K562 (cell line): ENCODE data around the gene GCSH. TPM values are rescaled to one million over a fixed set of nuclear protein-coding genes. Genes with fewer than 3 reads are reported as not detected.

Experiments
- ADNP ChIP-seq: fragments of 200-800 bp; sonication (Bioruptor generic); IDR thresholded peaks from 2 replicates; pipeline ENCODE4 v1.6.1; 2016; ENCODE audit warnings: missing genetic modification characterization, missing compliant biosample characterization
- CSDE1 ChIP-seq, 2 experiments: fragments of 450-650 bp; IDR thresholded peaks; 2 replicates each; pipeline ENCODE4 v1.6.1; 2016; ENCODE audit warnings: mild to moderate bottlenecking in 1 of 2
- FOXJ3 ChIP-seq: sonication (generic); formaldehyde crosslinking; IDR thresholded peaks from 2 replicates; pipeline ENCODE4 v1.4.0; 2020; ENCODE audit warnings: mild to moderate bottlenecking, missing genetic modification reagents
- FOXK2 ChIP-seq, 2 experiments: fragments of 450-650 bp; IDR thresholded peaks in 1 of 2; conservative IDR thresholded peaks in 1 of 2; 2 replicates each; pipeline ENCODE4 v1.6.1; 2016; ENCODE audit warnings: low read depth in 2 of 2, mild to moderate bottlenecking in 1 of 2
- HMG20A ChIP-seq: fragments of 450-650 bp; formaldehyde crosslinking; conservative IDR thresholded peaks from 2 replicates; pipeline ENCODE4 v1.4.0; 2020; ENCODE audit warnings: mild to moderate bottlenecking, mixed read lengths
- IRF2 ChIP-seq: sonication (generic); formaldehyde crosslinking; IDR thresholded peaks from 2 replicates; pipeline ENCODE4 v1.8.1; 2022; ENCODE audit warnings: mild to moderate bottlenecking, missing genetic modification reagents
- MAFF ChIP-seq: IDR thresholded peaks from 2 replicates; pipeline ENCODE4 v1.6.1; 2012; ENCODE audit warnings: low read length, improper control_type of control experiment
- NEUROD1 ChIP-seq: fragments of 150-350 bp; IDR thresholded peaks from 2 replicates; pipeline ENCODE4 v1.6.1; 2014; ENCODE audit warnings: borderline replicate concordance, low read length, low read depth; ENCODE audit not compliant: partially characterized antibody
- POLR2AphosphoS5 ChIP-seq: IDR thresholded peaks from 2 replicates; pipeline ENCODE4 v1.6.1; 2011; ENCODE audit warnings: mild to moderate bottlenecking, low read depth, low read length, moderate library complexity; ENCODE audit not compliant: control insufficient read depth, insufficient read depth
- POLR3G ChIP-seq: IDR thresholded peaks from 2 replicates; pipeline ENCODE4 v1.6.1; 2011; ENCODE audit not compliant: insufficient read length, insufficient replicate concordance; ENCODE audit errors: extremely low read depth
- PYGO2 ChIP-seq: fragments of 450-650 bp; IDR thresholded peaks from 2 replicates; pipeline ENCODE4 v1.6.1; 2016; ENCODE audit warnings: mild to moderate bottlenecking, missing genetic modification characterization, moderate library complexity, missing compliant biosample characterization
- TEAD2 ChIP-seq: fragments of 450-650 bp; IDR thresholded peaks from 2 replicates; pipeline ENCODE4 v1.6.1; 2016; ENCODE audit warnings: missing genetic modification characterization, control low read depth, missing compliant biosample characterization
- TOE1 ChIP-seq, 2 experiments: fragments of 450-650 bp in 1 of 2; sonication (generic) in 1 of 2; formaldehyde crosslinking in 1 of 2; IDR thresholded peaks; 2 replicates each; pipeline versions ENCODE4 v1.7.1 to v1.8.0; 2016 to 2022; ENCODE audit warnings: borderline replicate concordance in 2 of 2, mild to moderate bottlenecking in 2 of 2, antibody characterized with exemption in 1 of 2, inconsistent platforms in 1 of 2, low read depth in 1 of 2, missing genetic modification reagents in 1 of 2, moderate library complexity in 1 of 2
- TRIM28 ChIP-seq: fragments of 450-650 bp; IDR thresholded peaks from 2 replicates; pipeline ENCODE4 v1.6.1; 2017
- ZBTB1 ChIP-seq: sonication (generic); formaldehyde crosslinking; IDR thresholded peaks from 2 replicates; pipeline ENCODE4 v1.8.1; 2023; ENCODE audit warnings: missing genetic modification reagents, low read depth, mild to moderate bottlenecking, borderline replicate concordance
- ZSCAN32 ChIP-seq: fragments of 450-650 bp; formaldehyde crosslinking; IDR thresholded peaks from 2 replicates; pipeline ENCODE4 v1.4.0; 2020; ENCODE audit warnings: mild to moderate bottlenecking, moderate library complexity
- polyA plus RNA-seq, 8 experiments: library from polyadenylated mRNA; depleted of rRNA in 4 of 8; stranded (reverse) in 5 of 8; unstranded in 3 of 8; fragments of >200 nt; fragmentation: Nextera tagmentation in 2 of 8; fragmentation: Illumina TruSeq in 1 of 8; extraction: Ambion mirVana in 2 of 8; extraction: Trizol in 1 of 8; gene quantifications; 2 replicates each; pipeline versions ENCODE4 v1.2.1 to v1.2.3, GENCODE V29; 2011 to 2014; ENCODE audit warnings: inconsistent platforms in 1 of 8, missing spikeins in 1 of 8
- total RNA-seq, 7 experiments: library from RNA; depleted of rRNA in 6 of 7; stranded (reverse); fragments of >200 nt in 6 of 7; fragmentation: Illumina TruSeq in 2 of 7; extraction: Trizol in 2 of 7; gene quantifications; 2 replicates each; pipeline versions ENCODE4 v1.2.1 to v1.2.3, GENCODE V29; 2011 to 2021; ENCODE audit warnings: low replicate concordance in 1 of 7
- TF ChIP-seq, protein P1 (sequence below): sonication (generic); formaldehyde crosslinking; IDR thresholded peaks from 2 replicates; pipeline ENCODE4 v1.8.0; 2023; ENCODE audit warnings: mild to moderate bottlenecking, missing genetic modification reagents
- TF ChIP-seq, protein P2 (sequence below): sonication (generic); formaldehyde crosslinking; IDR thresholded peaks from 2 replicates; pipeline ENCODE4 v1.8.0; 2023; ENCODE audit warnings: mild to moderate bottlenecking, missing genetic modification reagents
- TF ChIP-seq, protein P3 (sequence below): fragments of 450-650 bp; IDR thresholded peaks from 2 replicates; pipeline ENCODE4 v1.6.1; 2018; ENCODE audit warnings: mild to moderate bottlenecking, low read depth; ENCODE audit not compliant: partially characterized antibody
- TF ChIP-seq, protein P4 (sequence below): fragments of 250-450 bp; sonication (Bioruptor Pico); IDR thresholded peaks from 2 replicates; pipeline ENCODE4 v1.4.0; 2020; ENCODE audit warnings: mild to moderate bottlenecking

Gene GCSH
- total and polyA plus RNA-seq, 9 of the 15 experiments (the other 6 are each of a cell fraction or from before 2014, with no cell fraction given), result 35.0 to 121 (median 89.0) TPM

DNA sequence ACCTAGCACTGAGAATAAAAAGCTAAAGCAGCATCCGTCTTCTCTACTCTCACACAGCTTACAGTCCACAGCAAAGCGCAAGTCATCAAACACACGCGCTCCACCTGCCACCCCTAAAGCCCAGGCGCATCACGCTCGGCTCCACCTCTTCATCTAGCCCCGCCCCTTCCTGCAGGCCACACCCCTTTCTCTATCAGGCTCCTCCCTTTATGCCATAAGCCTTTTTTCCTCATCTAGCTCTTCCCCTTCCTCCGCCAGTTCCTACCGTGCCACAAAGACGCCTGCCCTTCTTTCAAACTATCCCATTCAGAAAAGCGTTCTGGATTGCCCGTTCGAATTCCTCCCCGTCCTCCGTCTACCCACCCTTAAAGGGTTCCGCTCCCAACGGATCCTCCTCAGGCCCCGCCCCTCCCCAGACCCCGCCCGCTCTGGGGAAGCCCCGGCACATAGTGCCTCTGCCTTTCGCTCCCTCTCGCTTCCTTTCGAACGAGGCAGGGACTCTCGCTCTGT, 19.6 kb downstream of the GCSH start (continued):
- TF ChIP-seq, protein P1, sequence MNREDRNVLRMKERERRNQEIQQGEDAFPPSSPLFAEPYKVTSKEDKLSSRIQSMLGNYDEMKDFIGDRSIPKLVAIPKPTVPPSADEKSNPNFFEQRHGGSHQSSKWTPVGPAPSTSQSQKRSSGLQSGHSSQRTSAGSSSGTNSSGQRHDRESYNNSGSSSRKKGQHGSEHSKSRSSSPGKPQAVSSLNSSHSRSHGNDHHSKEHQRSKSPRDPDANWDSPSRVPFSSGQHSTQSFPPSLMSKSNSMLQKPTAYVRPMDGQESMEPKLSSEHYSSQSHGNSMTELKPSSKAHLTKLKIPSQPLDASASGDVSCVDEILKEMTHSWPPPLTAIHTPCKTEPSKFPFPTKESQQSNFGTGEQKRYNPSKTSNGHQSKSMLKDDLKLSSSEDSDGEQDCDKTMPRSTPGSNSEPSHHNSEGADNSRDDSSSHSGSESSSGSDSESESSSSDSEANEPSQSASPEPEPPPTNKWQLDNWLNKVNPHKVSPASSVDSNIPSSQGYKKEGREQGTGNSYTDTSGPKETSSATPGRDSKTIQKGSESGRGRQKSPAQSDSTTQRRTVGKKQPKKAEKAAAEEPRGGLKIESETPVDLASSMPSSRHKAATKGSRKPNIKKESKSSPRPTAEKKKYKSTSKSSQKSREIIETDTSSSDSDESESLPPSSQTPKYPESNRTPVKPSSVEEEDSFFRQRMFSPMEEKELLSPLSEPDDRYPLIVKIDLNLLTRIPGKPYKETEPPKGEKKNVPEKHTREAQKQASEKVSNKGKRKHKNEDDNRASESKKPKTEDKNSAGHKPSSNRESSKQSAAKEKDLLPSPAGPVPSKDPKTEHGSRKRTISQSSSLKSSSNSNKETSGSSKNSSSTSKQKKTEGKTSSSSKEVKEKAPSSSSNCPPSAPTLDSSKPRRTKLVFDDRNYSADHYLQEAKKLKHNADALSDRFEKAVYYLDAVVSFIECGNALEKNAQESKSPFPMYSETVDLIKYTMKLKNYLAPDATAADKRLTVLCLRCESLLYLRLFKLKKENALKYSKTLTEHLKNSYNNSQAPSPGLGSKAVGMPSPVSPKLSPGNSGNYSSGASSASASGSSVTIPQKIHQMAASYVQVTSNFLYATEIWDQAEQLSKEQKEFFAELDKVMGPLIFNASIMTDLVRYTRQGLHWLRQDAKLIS (CRISPR knock-in tag), result peak; percentile 52; the same call in 1 of the 2 replicates
- no peak for TF ChIP-seq CSDE1 (IDR thresholded peaks at IDR 0.05)
- no peak for TF ChIP-seq ZSCAN32
- TF ChIP-seq ZBTB1 (CRISPR knock-in tag), result no peak; the same call in 1 of the 2 replicates
- TF ChIP-seq, protein P2, sequence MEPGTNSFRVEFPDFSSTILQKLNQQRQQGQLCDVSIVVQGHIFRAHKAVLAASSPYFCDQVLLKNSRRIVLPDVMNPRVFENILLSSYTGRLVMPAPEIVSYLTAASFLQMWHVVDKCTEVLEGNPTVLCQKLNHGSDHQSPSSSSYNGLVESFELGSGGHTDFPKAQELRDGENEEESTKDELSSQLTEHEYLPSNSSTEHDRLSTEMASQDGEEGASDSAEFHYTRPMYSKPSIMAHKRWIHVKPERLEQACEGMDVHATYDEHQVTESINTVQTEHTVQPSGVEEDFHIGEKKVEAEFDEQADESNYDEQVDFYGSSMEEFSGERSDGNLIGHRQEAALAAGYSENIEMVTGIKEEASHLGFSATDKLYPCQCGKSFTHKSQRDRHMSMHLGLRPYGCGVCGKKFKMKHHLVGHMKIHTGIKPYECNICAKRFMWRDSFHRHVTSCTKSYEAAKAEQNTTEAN (CRISPR knock-in tag), result peak; percentile 82
- TF ChIP-seq POLR3G, result no peak
- TF ChIP-seq, protein P3, sequence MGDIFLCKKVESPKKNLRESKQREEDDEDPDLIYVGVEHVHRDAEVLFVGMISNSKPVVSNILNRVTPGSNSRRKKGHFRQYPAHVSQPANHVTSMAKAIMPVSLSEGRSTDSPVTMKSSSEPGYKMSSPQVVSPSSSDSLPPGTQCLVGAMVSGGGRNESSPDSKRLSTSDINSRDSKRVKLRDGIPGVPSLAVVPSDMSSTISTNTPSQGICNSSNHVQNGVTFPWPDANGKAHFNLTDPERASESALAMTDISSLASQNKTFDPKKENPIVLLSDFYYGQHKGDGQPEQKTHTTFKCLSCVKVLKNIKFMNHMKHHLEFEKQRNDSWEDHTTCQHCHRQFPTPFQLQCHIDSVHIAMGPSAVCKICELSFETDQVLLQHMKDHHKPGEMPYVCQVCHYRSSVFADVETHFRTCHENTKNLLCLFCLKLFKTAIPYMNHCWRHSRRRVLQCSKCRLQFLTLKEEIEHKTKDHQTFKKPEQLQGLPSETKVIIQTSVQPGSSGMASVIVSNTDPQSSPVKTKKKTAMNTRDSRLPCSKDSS, result no peak
- TF ChIP-seq POLR2AphosphoS5, result no peak
- peak; percentile 23; the same call in 1 of the 2 replicates for TF ChIP-seq TOE1 (IDR thresholded peaks at IDR 0.05; ENCODE audit: borderline replicate concordance)
- no peak for TF ChIP-seq TOE1 (CRISPR knock-in tag; IDR thresholded peaks at IDR 0.05; ENCODE audit: borderline replicate concordance, low read depth)
- TF ChIP-seq, protein P4, sequence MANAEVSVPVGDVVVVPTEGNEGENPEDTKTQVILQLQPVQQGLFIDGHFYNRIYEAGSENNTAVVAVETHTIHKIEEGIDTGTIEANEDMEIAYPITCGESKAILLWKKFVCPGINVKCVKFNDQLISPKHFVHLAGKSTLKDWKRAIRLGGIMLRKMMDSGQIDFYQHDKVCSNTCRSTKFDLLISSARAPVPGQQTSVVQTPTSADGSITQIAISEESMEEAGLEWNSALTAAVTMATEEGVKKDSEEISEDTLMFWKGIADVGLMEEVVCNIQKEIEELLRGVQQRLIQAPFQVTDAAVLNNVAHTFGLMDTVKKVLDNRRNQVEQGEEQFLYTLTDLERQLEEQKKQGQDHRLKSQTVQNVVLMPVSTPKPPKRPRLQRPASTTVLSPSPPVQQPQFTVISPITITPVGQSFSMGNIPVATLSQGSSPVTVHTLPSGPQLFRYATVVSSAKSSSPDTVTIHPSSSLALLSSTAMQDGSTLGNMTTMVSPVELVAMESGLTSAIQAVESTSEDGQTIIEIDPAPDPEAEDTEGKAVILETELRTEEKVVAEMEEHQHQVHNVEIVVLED (CRISPR knock-in tag), result no peak
- no peak for TF ChIP-seq NEUROD1
- no peak for TF ChIP-seq HMG20A (CRISPR knock-in tag)
- TF ChIP-seq TRIM28, result no peak
- no peak for TF ChIP-seq FOXJ3 (CRISPR knock-in tag)
- no peak for TF ChIP-seq ADNP (tag)
- no peak for TF ChIP-seq MAFF
- no peak for TF ChIP-seq TEAD2 (tag)
- TF ChIP-seq FOXK2 (conservative IDR thresholded peaks at IDR 0.05 in 1 of 2, IDR thresholded peaks at IDR 0.05 in 1 of 2; ENCODE audit: low read depth in 2 of 2), result peak in 1 of 2 experiments; percentile 55; a peak in 2 of 4 replicates
- TF ChIP-seq PYGO2 (tag), result no peak
- no peak for TF ChIP-seq IRF2 (CRISPR knock-in tag)
